Testis (tissue), 2 donors: Measurements from ENCODE around the gene TBXA2R.

Source experiments
- POLR2A ChIP-seq: fragments of 450-650 bp; IDR thresholded peaks from one replicate; pipeline ENCODE4 v1.6.1; 2017; ENCODE audit warnings: antibody characterized with exemption, mild to moderate bottlenecking, moderate library complexity
- TF ChIP-seq, protein P1 (sequence below), 3 experiments: fragments of 450-650 bp in 2 of 3; fragments of 200-600 bp in 1 of 3; sonication (generic) in 1 of 3; IDR thresholded peaks; one replicate each; pipeline ENCODE4 v1.5.1; 2016 to 2019; ENCODE audit warnings: antibody characterized with exemption in 3 of 3, mild to moderate bottlenecking in 2 of 3, moderate library complexity in 1 of 3

- TF ChIP-seq, protein P1, sequence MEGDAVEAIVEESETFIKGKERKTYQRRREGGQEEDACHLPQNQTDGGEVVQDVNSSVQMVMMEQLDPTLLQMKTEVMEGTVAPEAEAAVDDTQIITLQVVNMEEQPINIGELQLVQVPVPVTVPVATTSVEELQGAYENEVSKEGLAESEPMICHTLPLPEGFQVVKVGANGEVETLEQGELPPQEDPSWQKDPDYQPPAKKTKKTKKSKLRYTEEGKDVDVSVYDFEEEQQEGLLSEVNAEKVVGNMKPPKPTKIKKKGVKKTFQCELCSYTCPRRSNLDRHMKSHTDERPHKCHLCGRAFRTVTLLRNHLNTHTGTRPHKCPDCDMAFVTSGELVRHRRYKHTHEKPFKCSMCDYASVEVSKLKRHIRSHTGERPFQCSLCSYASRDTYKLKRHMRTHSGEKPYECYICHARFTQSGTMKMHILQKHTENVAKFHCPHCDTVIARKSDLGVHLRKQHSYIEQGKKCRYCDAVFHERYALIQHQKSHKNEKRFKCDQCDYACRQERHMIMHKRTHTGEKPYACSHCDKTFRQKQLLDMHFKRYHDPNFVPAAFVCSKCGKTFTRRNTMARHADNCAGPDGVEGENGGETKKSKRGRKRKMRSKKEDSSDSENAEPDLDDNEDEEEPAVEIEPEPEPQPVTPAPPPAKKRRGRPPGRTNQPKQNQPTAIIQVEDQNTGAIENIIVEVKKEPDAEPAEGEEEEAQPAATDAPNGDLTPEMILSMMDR (IDR thresholded peaks at IDR 0.05) = no peak
- TF ChIP-seq POLR2A = no peak
Observed at GRCh38 chr19:3570606-3571011, 36.1 kb downstream of the TBXA2R start.
